ENCODE measurements around the gene PRKAG1. TPM values are rescaled to one million over a fixed set of nuclear protein-coding genes. Genes with fewer than 3 reads are reported as not detected.

Gene PRKAG1
- total and polyA plus RNA-seq, 10 of the 15 experiments (the other 5 are each of a cell fraction or from before 2014, with no cell fraction given) = 44.5 to 91.6 (median 60.9) TPM

GRCh38 chr12:48954061-48954460 lies 64.5 kb downstream of the PRKAG1 start (continued):
- TF ChIP-seq, protein P1, sequence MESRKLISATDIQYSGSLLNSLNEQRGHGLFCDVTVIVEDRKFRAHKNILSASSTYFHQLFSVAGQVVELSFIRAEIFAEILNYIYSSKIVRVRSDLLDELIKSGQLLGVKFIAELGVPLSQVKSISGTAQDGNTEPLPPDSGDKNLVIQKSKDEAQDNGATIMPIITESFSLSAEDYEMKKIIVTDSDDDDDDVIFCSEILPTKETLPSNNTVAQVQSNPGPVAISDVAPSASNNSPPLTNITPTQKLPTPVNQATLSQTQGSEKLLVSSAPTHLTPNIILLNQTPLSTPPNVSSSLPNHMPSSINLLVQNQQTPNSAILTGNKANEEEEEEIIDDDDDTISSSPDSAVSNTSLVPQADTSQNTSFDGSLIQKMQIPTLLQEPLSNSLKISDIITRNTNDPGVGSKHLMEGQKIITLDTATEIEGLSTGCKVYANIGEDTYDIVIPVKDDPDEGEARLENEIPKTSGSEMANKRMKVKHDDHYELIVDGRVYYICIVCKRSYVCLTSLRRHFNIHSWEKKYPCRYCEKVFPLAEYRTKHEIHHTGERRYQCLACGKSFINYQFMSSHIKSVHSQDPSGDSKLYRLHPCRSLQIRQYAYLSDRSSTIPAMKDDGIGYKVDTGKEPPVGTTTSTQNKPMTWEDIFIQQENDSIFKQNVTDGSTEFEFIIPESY (IDR thresholded peaks at IDR 0.05) = no peak

DNA sequence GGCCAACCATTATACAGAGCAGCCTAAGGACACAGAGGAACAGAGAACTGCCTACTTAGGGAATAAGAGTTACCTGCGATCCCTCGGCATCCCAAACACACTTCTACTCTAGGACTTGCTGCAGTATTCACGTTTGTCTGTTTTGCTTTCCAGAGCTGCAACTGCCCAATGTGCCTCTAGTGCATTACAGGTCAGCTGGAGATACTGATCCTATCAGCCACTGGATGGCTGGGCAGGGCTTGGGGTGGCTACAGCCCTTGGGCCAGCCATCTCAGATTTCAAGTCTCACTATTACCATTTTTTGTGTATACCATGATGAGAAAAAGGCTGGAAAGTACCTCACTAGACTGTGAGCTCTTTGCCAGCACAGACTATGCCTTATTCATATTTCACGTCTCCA lies 65.9 kb downstream of the PRKAG1 start:
- no peak for ATAC-seq
- POLR2A ChIA-PET = interaction anchor here (1.1 to 8.1 kb wide), 4 partner anchors 10 to 177 kb away, joined by 3 to 86 read pairs (median 4); partner anchors contain the start of gene WNT10B
- in situ Hi-C loops (cut with MboI) (no loop called here), intact Hi-C loops (cut with micrococcal nuclease; ENCODE audit: unreplicated experiment) (no loop called here)
- Histone ChIP-seq H4K20me1 (ENCODE audit: control insufficient read depth, insufficient read depth) (no peaks in the 10 kb centered on the region), H3K4me1 (ENCODE audit: control insufficient read depth, insufficient read depth, low read length) (peaks cover 9% of the 10 kb centered on the region), H3K4me2 (ENCODE audit: control insufficient read depth, insufficient read depth) (no peak overlapping the region), H2AFZ (ENCODE audit: control insufficient read depth, low read depth, low read length) (no peak overlapping the region), H3K79me2 (ENCODE audit: control insufficient read depth, insufficient read depth, low read length) (peaks cover 51% of the 10 kb centered on the region), H3K27ac (ENCODE audit: control insufficient read depth, insufficient read depth) (no peak overlapping the region), H3K9me3 (replicated peaks; ENCODE audit: control insufficient read depth, insufficient read depth, low read length) (no peaks in the 10 kb centered on the region), H3K4me3 (no peak overlapping the region), H3K27me3 (replicated peaks in 1 of 2; ENCODE audit: control insufficient read depth in 2 of 2, insufficient read depth in 2 of 2, low read length in 1 of 2) (no peaks in the 10 kb centered on the region), H3K36me3 (ENCODE audit: control insufficient read depth in 2 of 2, insufficient read depth in 2 of 2, low read length in 1 of 2) (peaks cover 3 to 11% of the 10 kb centered on the region in 2 experiments), H3K9ac (ENCODE audit: control insufficient read depth, insufficient read depth, low read length) (no peak overlapping the region)
- RAD21 ChIA-PET (ENCODE audit: unreplicated experiment) = interaction anchor here (1.0 to 2.2 kb wide), 7 partner anchors 13 to 100 kb away, joined by 3 to 7 read pairs (median 5); partner anchors contain the start of genes DDX23, RND1 and WNT10B
- no TSS peak for BruUV-seq (replicated peaks)
- no peak for DNase-seq (ENCODE audit: low read depth, low spot score)
- no peak for FAIRE-seq
- CTCF ChIA-PET = interaction anchor here (0.8 to 5.6 kb wide), 14 partner anchors 14 to 138 kb away, joined by 3 to 40 read pairs (median 4); partner anchors contain the start of genes WNT1 and WNT10B
- SMC1A ChIA-PET (ENCODE audit: uncharacterized antibody, unreplicated experiment) = interaction anchor here (0.9 to 1.6 kb wide), 8 partner anchors 8 to 49 kb away, joined by 3 to 6 read pairs (median 4); partner anchors contain the start of genes FKBP11 and WNT1
- 99% methylated on average over 4 of the region's 4 CpGs for WGBS (ENCODE audit: insufficient coverage, insufficient replicate concordance, low lambda C conversion rate, missing lambda C conversion rate)
- TF ChIP-seq, protein P2, sequence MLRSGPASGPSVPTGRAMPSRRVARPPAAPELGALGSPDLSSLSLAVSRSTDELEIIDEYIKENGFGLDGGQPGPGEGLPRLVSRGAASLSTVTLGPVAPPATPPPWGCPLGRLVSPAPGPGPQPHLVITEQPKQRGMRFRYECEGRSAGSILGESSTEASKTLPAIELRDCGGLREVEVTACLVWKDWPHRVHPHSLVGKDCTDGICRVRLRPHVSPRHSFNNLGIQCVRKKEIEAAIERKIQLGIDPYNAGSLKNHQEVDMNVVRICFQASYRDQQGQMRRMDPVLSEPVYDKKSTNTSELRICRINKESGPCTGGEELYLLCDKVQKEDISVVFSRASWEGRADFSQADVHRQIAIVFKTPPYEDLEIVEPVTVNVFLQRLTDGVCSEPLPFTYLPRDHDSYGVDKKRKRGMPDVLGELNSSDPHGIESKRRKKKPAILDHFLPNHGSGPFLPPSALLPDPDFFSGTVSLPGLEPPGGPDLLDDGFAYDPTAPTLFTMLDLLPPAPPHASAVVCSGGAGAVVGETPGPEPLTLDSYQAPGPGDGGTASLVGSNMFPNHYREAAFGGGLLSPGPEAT (IDR thresholded peaks at IDR 0.05; ENCODE audit: low read depth) = no peak
- TF ChIP-seq SMAD1 (IDR thresholded peaks at IDR 0.05; ENCODE audit: low read depth, partially characterized antibody) = no peak
- TF ChIP-seq SMAD5 (IDR thresholded peaks at IDR 0.05; ENCODE audit: low read depth) = no peak
- no peak for TF ChIP-seq ZSCAN29 (IDR thresholded peaks at IDR 0.05)

Small RNA genes within 50 kb of the gene (small RNA-seq; reads per million reads assigned to genes)
- gene RNU6-940P = not detected

Other genes with a start within 250 kb of the PRKAG1 start
Only the 7 nearest of the 16 such genes appear.
- gene ARF3, start 61.3 kb downstream of the PRKAG1 start, total RNA-seq (2014; rRNA removed) = 59.2 and 60.3 TPM in 2 replicates
- 50.3 and 50.4 TPM in 2 replicates for gene ARF3, start 61.3 kb downstream of the PRKAG1 start, total RNA-seq (2014; rRNA removed; fragmentation: Illumina TruSeq; extraction: Trizol)
- 163 and 169 TPM in 2 replicates for gene ARF3, start 61.3 kb downstream of the PRKAG1 start, total RNA-seq (2021)
- 222 and 263 TPM in 2 replicates for gene ARF3, start 61.3 kb downstream of the PRKAG1 start, polyA plus RNA-seq (2011; rRNA removed)
- gene ARF3, start 61.3 kb downstream of the PRKAG1 start, polyA plus RNA-seq (2014; fragmentation: Illumina TruSeq; extraction: Trizol) = 93.4 and 95.4 TPM in 2 replicates
- gene ARF3, start 61.3 kb downstream of the PRKAG1 start, polyA plus RNA-seq (2014; fragmentation: Nextera tagmentation; extraction: Ambion mirVana) = 10 to 100 TPM in 1 of 2 experiments, 1 to 10 TPM in 1; 8.7 to 13.2 TPM
- 85.6 and 94.5 TPM in 2 replicates for gene ARF3, start 61.3 kb downstream of the PRKAG1 start, polyA plus RNA-seq (2014; rRNA removed)
- 10 to 100 TPM; 67.2 to 81.5 TPM for gene ARF3, start 61.3 kb downstream of the PRKAG1 start, polyA plus RNA-seq (2016; fragmentation: Nextera tagmentation; extraction: Ambion mirVana)
- gene WNT10B, start 47.0 kb downstream of the PRKAG1 start, total RNA-seq (2014; rRNA removed) = 0.27 and 0.45 TPM in 2 replicates
- gene WNT10B, start 47.0 kb downstream of the PRKAG1 start, total RNA-seq (2014; rRNA removed; fragmentation: Illumina TruSeq; extraction: Trizol) = 0.27 and 0.37 TPM in 2 replicates
- gene WNT10B, start 47.0 kb downstream of the PRKAG1 start, total RNA-seq (2021) = 0.61 and 0.95 TPM in 2 replicates
- 1.1 and 1.5 TPM in 2 replicates for gene WNT10B, start 47.0 kb downstream of the PRKAG1 start, polyA plus RNA-seq (2011; rRNA removed)
- 0.16 and 0.22 TPM in 2 replicates for gene WNT10B, start 47.0 kb downstream of the PRKAG1 start, polyA plus RNA-seq (2014; fragmentation: Illumina TruSeq; extraction: Trizol)
- gene WNT10B, start 47.0 kb downstream of the PRKAG1 start, polyA plus RNA-seq (2014; fragmentation: Nextera tagmentation; extraction: Ambion mirVana) = under 1 TPM; 0.09 to 0.10 TPM
- gene WNT10B, start 47.0 kb downstream of the PRKAG1 start, polyA plus RNA-seq (2014; rRNA removed) = 0.70 and 0.73 TPM in 2 replicates
- under 1 TPM; 0.21 to 0.46 TPM for gene WNT10B, start 47.0 kb downstream of the PRKAG1 start, polyA plus RNA-seq (2016; fragmentation: Nextera tagmentation; extraction: Ambion mirVana)
- gene WNT1, start 40.5 kb downstream of the PRKAG1 start, total RNA-seq (2014; rRNA removed) = not detected in 2 replicates
- not detected in 2 replicates for gene WNT1, start 40.5 kb downstream of the PRKAG1 start, total RNA-seq (2014; rRNA removed; fragmentation: Illumina TruSeq; extraction: Trizol)
- not detected in 2 replicates for gene WNT1, start 40.5 kb downstream of the PRKAG1 start, total RNA-seq (2021)
- gene WNT1, start 40.5 kb downstream of the PRKAG1 start, polyA plus RNA-seq (2011; rRNA removed) = not detected in 2 replicates
- not detected in 2 replicates for gene WNT1, start 40.5 kb downstream of the PRKAG1 start, polyA plus RNA-seq (2014; fragmentation: Illumina TruSeq; extraction: Trizol)
- gene WNT1, start 40.5 kb downstream of the PRKAG1 start, polyA plus RNA-seq (2014; fragmentation: Nextera tagmentation; extraction: Ambion mirVana) = not detected
- not detected in 2 replicates for gene WNT1, start 40.5 kb downstream of the PRKAG1 start, polyA plus RNA-seq (2014; rRNA removed)
- not detected for gene WNT1, start 40.5 kb downstream of the PRKAG1 start, polyA plus RNA-seq (2016; fragmentation: Nextera tagmentation; extraction: Ambion mirVana)
- gene DDN, start 19.4 kb downstream of the PRKAG1 start, total RNA-seq (2014; rRNA removed) = 9.6 and 11.4 TPM in 2 replicates
- gene DDN, start 19.4 kb downstream of the PRKAG1 start, total RNA-seq (2014; rRNA removed; fragmentation: Illumina TruSeq; extraction: Trizol) = 5.1 and 5.5 TPM in 2 replicates
- 11.5 and 13.4 TPM in 2 replicates for gene DDN, start 19.4 kb downstream of the PRKAG1 start, total RNA-seq (2021)
- 1.5 and 2.0 TPM in 2 replicates for gene DDN, start 19.4 kb downstream of the PRKAG1 start, polyA plus RNA-seq (2011; rRNA removed)
- 3.0 and 6.1 TPM in 2 replicates for gene DDN, start 19.4 kb downstream of the PRKAG1 start, polyA plus RNA-seq (2014; fragmentation: Illumina TruSeq; extraction: Trizol)
- gene DDN, start 19.4 kb downstream of the PRKAG1 start, polyA plus RNA-seq (2014; fragmentation: Nextera tagmentation; extraction: Ambion mirVana) = under 1 TPM; 0.10 to 0.22 TPM
- 7.4 and 10.1 TPM in 2 replicates for gene DDN, start 19.4 kb downstream of the PRKAG1 start, polyA plus RNA-seq (2014; rRNA removed)
- 1 to 10 TPM in 1 of 2 experiments, under 1 TPM in 1; 0.70 to 1.0 TPM for gene DDN, start 19.4 kb downstream of the PRKAG1 start, polyA plus RNA-seq (2016; fragmentation: Nextera tagmentation; extraction: Ambion mirVana)
- 10.7 and 13.3 TPM in 2 replicates for gene KMT2D, start 42.0 kb upstream of the PRKAG1 start, total RNA-seq (2014; rRNA removed)
- gene KMT2D, start 42.0 kb upstream of the PRKAG1 start, total RNA-seq (2014; rRNA removed; fragmentation: Illumina TruSeq; extraction: Trizol) = 9.6 and 10.8 TPM in 2 replicates
- 57.9 and 71.5 TPM in 2 replicates for gene KMT2D, start 42.0 kb upstream of the PRKAG1 start, total RNA-seq (2021)
- gene KMT2D, start 42.0 kb upstream of the PRKAG1 start, polyA plus RNA-seq (2011; rRNA removed) = 4.6 and 7.9 TPM in 2 replicates
- 39.7 and 45.6 TPM in 2 replicates for gene KMT2D, start 42.0 kb upstream of the PRKAG1 start, polyA plus RNA-seq (2014; fragmentation: Illumina TruSeq; extraction: Trizol)
- 1 to 10 TPM in 1 of 2 experiments, under 1 TPM in 1; 0.51 to 1.2 TPM for gene KMT2D, start 42.0 kb upstream of the PRKAG1 start, polyA plus RNA-seq (2014; fragmentation: Nextera tagmentation; extraction: Ambion mirVana)
- 32.7 and 33.8 TPM in 2 replicates for gene KMT2D, start 42.0 kb upstream of the PRKAG1 start, polyA plus RNA-seq (2014; rRNA removed)
- gene KMT2D, start 42.0 kb upstream of the PRKAG1 start, polyA plus RNA-seq (2016; fragmentation: Nextera tagmentation; extraction: Ambion mirVana) = 10 to 100 TPM; 10.1 to 10.6 TPM
- gene RHEBL1, start 51.2 kb upstream of the PRKAG1 start, total RNA-seq (2014; rRNA removed) = 8.7 and 11.0 TPM in 2 replicates
- gene RHEBL1, start 51.2 kb upstream of the PRKAG1 start, total RNA-seq (2014; rRNA removed; fragmentation: Illumina TruSeq; extraction: Trizol) = 5.9 and 6.4 TPM in 2 replicates
- gene RHEBL1, start 51.2 kb upstream of the PRKAG1 start, total RNA-seq (2021) = 7.2 and 7.9 TPM in 2 replicates
- 13.1 and 15.3 TPM in 2 replicates for gene RHEBL1, start 51.2 kb upstream of the PRKAG1 start, polyA plus RNA-seq (2011; rRNA removed)
- gene RHEBL1, start 51.2 kb upstream of the PRKAG1 start, polyA plus RNA-seq (2014; fragmentation: Illumina TruSeq; extraction: Trizol) = 5.5 and 6.2 TPM in 2 replicates
- 10 to 100 TPM; 17.9 to 18.7 TPM for gene RHEBL1, start 51.2 kb upstream of the PRKAG1 start, polyA plus RNA-seq (2014; fragmentation: Nextera tagmentation; extraction: Ambion mirVana)
- gene RHEBL1, start 51.2 kb upstream of the PRKAG1 start, polyA plus RNA-seq (2014; rRNA removed) = 9.2 and 11.1 TPM in 2 replicates
- gene RHEBL1, start 51.2 kb upstream of the PRKAG1 start, polyA plus RNA-seq (2016; fragmentation: Nextera tagmentation; extraction: Ambion mirVana) = 10 to 100 TPM; 13.0 to 14.5 TPM
- gene DHH, start 76.0 kb upstream of the PRKAG1 start, total RNA-seq (2014; rRNA removed) = not detected in 2 replicates
- gene DHH, start 76.0 kb upstream of the PRKAG1 start, total RNA-seq (2014; rRNA removed; fragmentation: Illumina TruSeq; extraction: Trizol) = 0.05 TPM in 1 of 2 replicates, not detected in the other
- not detected in 2 replicates for gene DHH, start 76.0 kb upstream of the PRKAG1 start, total RNA-seq (2021)
- gene DHH, start 76.0 kb upstream of the PRKAG1 start, polyA plus RNA-seq (2011; rRNA removed) = 0.01 TPM in 1 of 2 replicates, not detected in the other
- gene DHH, start 76.0 kb upstream of the PRKAG1 start, polyA plus RNA-seq (2014; fragmentation: Illumina TruSeq; extraction: Trizol) = not detected in 2 replicates
- gene DHH, start 76.0 kb upstream of the PRKAG1 start, polyA plus RNA-seq (2014; fragmentation: Nextera tagmentation; extraction: Ambion mirVana) = not detected
- 0.11 TPM in 1 of 2 replicates, not detected in the other for gene DHH, start 76.0 kb upstream of the PRKAG1 start, polyA plus RNA-seq (2014; rRNA removed)
- gene DHH, start 76.0 kb upstream of the PRKAG1 start, polyA plus RNA-seq (2016; fragmentation: Nextera tagmentation; extraction: Ambion mirVana) = not detected

Measured in GM12878 (cell line).